Esophagus (tissue), 2 donors: ENCODE data around the gene PRCC. TPM values are rescaled to one million over a fixed set of nuclear protein-coding genes. Genes with fewer than 3 reads are reported as not detected.

Experiments used
- H3K27ac ChIP-seq, 2 donors: one replicate each; pipeline ENCODE4 v1.5.1; 2013; ENCODE audit warnings: low read depth in 2 of 2, mild to moderate bottlenecking in 2 of 2, inconsistent platforms in 1 of 2, low read length in 1 of 2, moderate library complexity in 1 of 2
- H3K27me3 ChIP-seq, 2 donors: one replicate each; pipeline ENCODE4 v1.6.1; 2013; ENCODE audit warnings: low read length in 2 of 2, control low read depth in 1 of 2, mild to moderate bottlenecking in 1 of 2; ENCODE audit not compliant: insufficient read depth in 2 of 2, control insufficient read depth in 1 of 2
- H3K36me3 ChIP-seq, 2 donors: one replicate each; pipeline ENCODE4 v1.6.1; 2013; ENCODE audit warnings: low read length in 1 of 2; ENCODE audit not compliant: control insufficient read depth in 2 of 2, insufficient read depth in 2 of 2
- H3K4me1 ChIP-seq, 2 donors: one replicate each; pipeline ENCODE4 v1.6.1; 2013; ENCODE audit warnings: low read length in 1 of 2; ENCODE audit not compliant: control insufficient read depth in 2 of 2, insufficient read depth in 2 of 2
- H3K4me3 ChIP-seq, 2 donors: one replicate each; pipeline ENCODE4 v1.5.1; 2013; ENCODE audit warnings: low read length in 2 of 2, mild to moderate bottlenecking in 2 of 2, low read depth in 1 of 2, moderate library complexity in 1 of 2
- H3K9me3 ChIP-seq, 2 donors: one replicate each; pipeline ENCODE4 v1.6.1; 2013; ENCODE audit warnings: mild to moderate bottlenecking in 2 of 2, low read depth in 1 of 2, low read length in 1 of 2, moderate library complexity in 1 of 2; ENCODE audit not compliant: control insufficient read depth in 2 of 2, insufficient read depth in 1 of 2
- WGBS, 2 donors: extraction: QIAGEN DNeasy Blood & Tissue Kit; methylation state at CpG; one replicate each; pipeline ENCODE4 v1.1.7; 2013; 5-methylcytosine and 5-hydroxymethylcytosine counted together
- polyA plus RNA-seq, 2 donors: library from polyadenylated mRNA; stranded (reverse); fragments of 200-250 nt; gene quantifications; one replicate each; pipeline ENCODE4 v1.2.3, GENCODE V29; 2013
- donor health status: healthy with polysubstance abuse.
- donor health status: Bipolar disorder and iron deficiency.

The PRCC gene
- polyA plus RNA-seq, 2 donors = 36.6 to 41.8 TPM

GRCh38 chr1:156744344-156744743, 23.0 kb upstream of the PRCC start:
- 74 to 78% methylated on average over 12 of the region's 12 CpGs for WGBS, 2 donors
- Histone ChIP-seq H3K36me3 (peaks cover 5 to 19% of the 10 kb centered on the region in 2 donors), H3K4me1 (peaks cover 3 to 12% of the 10 kb centered on the region in 2 donors), H3K27ac (no peak overlapping the region), H3K9me3 (no peaks in the 10 kb centered on the region), H3K4me3 (no peak overlapping the region), H3K27me3 (no peaks in the 10 kb centered on the region)

- Histone ChIP-seq H3K4me1 (peaks cover 3 to 17% of the 10 kb centered on the region in 2 donors), H3K27ac (peak overlapping the region in 1 of 2 donors; percentile 98)
- 73 to 76% methylated on average over 14 of the region's 14 CpGs for WGBS, 2 donors
Observed at GRCh38 chr1:156744786-156745419, 22.4 kb upstream of the PRCC start.

DNA sequence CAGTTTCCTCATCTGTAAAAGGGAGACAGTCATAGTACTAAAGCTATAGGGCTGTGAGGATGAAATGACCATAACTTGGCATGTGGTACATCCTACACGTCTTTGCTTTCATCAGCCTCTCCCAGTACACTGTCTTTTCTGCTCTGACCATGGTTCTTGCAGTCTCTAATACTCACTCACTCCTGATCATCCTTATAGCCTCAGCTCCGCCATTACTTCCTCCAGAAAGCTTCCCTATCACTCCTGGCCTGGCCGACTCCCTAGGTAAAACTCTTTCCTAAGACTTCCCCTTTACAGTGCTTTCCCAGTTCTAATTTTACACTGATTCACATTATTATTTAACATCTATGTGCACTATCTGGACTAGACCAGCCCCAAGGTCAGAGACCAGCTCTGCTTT, 21.5 kb upstream of the PRCC start:
- H3K27ac ChIP-seq = peak overlapping the region; percentile 96 to 98
- H3K36me3 ChIP-seq = peaks cover 5 to 19% of the 10 kb centered on the region in 2 donors
- 59 to 61% methylated on average over 3 of the region's 3 CpGs for WGBS, 2 donors
- no peaks in the 10 kb centered on the region for H3K27me3 ChIP-seq
- H3K4me1 ChIP-seq = peaks cover 3 to 19% of the 10 kb centered on the region in 2 donors
- no peak overlapping the region for H3K4me3 ChIP-seq
- no peaks in the 10 kb centered on the region for H3K9me3 ChIP-seq

More at GRCh38 chr1:156744786-156745419, 22.4 kb upstream of the PRCC start:
- H3K4me3 ChIP-seq = peak overlapping the region in 1 of 2 donors; percentile 2
- no peaks in the 10 kb centered on the region for H3K9me3 ChIP-seq
- H3K36me3 ChIP-seq = peaks cover 5 to 19% of the 10 kb centered on the region in 2 donors
- no peaks in the 10 kb centered on the region for H3K27me3 ChIP-seq

GRCh38 chr1:156746406-156746727, 21.0 kb upstream of the PRCC start:
- H3K4me3 ChIP-seq = peak overlapping the region; percentile 19 to 99

DNA sequence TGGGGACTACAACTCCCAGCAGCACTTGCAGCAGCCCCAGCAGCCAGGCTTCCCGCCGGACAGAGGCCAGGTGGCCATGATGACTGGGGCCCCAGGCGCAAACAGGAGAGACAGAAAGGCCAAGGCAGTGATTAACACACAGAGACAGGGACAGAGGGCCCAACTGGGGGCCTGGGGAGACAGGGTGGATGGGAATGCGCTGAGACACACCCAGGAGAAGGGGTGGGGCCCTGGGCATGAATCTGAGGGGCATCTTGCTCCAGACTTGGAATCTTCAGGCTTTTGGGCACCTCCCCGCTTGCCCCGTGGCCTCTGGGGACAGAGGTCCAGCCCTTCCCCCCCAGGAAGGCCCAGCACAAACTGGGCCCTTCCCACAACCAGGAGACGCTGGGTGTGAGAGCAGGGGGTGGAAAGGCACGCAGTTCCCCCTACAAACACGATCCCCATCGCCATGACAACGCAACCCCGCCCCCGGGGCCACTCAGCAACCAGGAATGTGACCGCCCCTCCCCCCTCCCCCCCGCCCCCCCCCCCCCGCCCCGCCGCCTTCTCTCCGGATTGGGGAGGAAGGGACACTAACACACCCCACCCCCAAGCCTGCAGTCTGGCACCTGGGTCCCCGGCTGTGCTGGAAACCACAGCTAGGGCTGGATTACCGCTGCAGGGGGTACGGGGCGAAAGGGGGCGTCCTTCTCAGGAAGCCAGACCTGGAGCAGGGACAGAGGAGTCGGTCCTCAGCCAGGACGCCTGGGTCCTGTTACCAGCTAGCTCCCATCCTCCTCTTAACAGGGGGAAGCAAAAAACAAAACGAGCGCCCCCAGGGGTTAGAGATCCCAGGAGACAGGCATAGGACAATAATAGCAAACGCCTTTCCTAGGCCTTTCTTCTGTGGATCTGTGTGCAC, 20.4 kb upstream of the PRCC start:
- Histone ChIP-seq H3K4me1 (peaks cover 3 to 19% of the 10 kb centered on the region in 2 donors), H3K9me3 (no peaks in the 10 kb centered on the region), H3K27me3 (no peaks in the 10 kb centered on the region), H3K36me3 (peaks cover 5 to 19% of the 10 kb centered on the region in 2 donors), H3K27ac (peak overlapping the region; percentile 96 to 98), H3K4me3 (peak overlapping the region; percentile 51 to 99)
- 1 to 3% methylated on average over 21 to 23 of the region's 29 CpGs for WGBS, 2 donors

More at GRCh38 chr1:156746406-156746727, 21.0 kb upstream of the PRCC start:
- Histone ChIP-seq H3K36me3 (peaks cover 5 to 19% of the 10 kb centered on the region in 2 donors), H3K27me3 (no peaks in the 10 kb centered on the region), H3K27ac (peak overlapping the region; percentile 96 to 98), H3K4me1 (peaks cover 3 to 19% of the 10 kb centered on the region in 2 donors), H3K9me3 (no peaks in the 10 kb centered on the region)
- WGBS, 2 donors = 42 to 48% methylated on average over 9 of the region's 9 CpGs

- H3K9me3 ChIP-seq = no peaks in the 10 kb centered on the region
- peak overlapping the region; percentile 96 to 98 for H3K27ac ChIP-seq
- WGBS, 2 donors = 6% methylated on average over 8 of the region's 8 CpGs
- H3K27me3 ChIP-seq = no peaks in the 10 kb centered on the region
- peaks cover 3 to 21% of the 10 kb centered on the region in 2 donors for H3K4me1 ChIP-seq
- H3K36me3 ChIP-seq = peaks cover 0 to 18% of the 10 kb centered on the region in 2 donors
- peak overlapping the region; percentile 34 to 99 for H3K4me3 ChIP-seq
Observed at GRCh38 chr1:156747742-156748669, 19.3 kb upstream of the PRCC start.

DNA sequence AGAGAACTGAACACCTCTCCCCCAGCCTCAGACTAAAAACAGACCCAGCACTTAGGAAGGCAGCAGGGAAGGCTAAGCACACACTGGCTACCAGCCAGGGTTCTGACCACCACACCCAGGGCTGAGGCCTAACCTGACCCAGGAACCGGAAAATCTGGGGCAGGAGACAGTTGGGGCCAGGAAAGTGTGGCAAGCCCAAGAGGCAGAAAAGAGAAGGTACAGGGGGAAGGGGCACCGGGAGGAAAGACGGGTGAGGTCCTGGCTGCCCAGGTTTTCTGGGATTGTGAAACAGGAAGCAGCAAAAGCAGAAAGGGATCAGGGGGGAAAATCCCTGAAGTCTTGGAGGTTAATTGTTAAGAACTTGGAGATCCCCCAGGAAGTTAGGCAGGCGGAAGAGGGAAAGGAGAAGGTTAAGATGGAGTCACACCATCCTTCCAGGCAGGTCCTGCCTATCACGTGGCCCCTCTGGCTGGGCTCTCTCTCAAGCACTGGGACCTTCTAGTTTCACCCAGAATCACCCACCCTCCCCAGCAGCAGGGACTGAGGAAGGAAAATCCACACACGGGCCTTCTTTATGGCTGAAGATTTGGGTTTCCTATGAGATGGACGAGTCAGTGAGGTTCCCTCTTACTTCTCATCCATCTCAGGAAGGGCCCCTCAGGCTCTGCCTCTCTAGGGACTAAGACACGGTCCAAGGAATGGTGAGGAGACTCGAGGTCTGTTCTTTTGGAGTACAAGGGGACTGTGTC, 18.5 kb upstream of the PRCC start:
- Histone ChIP-seq H3K9me3 (no peaks in the 10 kb centered on the region), H3K36me3 (peaks cover 0 to 9% of the 10 kb centered on the region in 2 donors), H3K27ac (peak overlapping the region; percentile 96 to 98), H3K27me3 (no peaks in the 10 kb centered on the region), H3K4me3 (peak overlapping the region; percentile 95 to 99), H3K4me1 (peaks cover 3 to 21% of the 10 kb centered on the region in 2 donors)
- 2 to 5% methylated on average over 9 of the region's 9 CpGs for WGBS, 2 donors

DNA sequence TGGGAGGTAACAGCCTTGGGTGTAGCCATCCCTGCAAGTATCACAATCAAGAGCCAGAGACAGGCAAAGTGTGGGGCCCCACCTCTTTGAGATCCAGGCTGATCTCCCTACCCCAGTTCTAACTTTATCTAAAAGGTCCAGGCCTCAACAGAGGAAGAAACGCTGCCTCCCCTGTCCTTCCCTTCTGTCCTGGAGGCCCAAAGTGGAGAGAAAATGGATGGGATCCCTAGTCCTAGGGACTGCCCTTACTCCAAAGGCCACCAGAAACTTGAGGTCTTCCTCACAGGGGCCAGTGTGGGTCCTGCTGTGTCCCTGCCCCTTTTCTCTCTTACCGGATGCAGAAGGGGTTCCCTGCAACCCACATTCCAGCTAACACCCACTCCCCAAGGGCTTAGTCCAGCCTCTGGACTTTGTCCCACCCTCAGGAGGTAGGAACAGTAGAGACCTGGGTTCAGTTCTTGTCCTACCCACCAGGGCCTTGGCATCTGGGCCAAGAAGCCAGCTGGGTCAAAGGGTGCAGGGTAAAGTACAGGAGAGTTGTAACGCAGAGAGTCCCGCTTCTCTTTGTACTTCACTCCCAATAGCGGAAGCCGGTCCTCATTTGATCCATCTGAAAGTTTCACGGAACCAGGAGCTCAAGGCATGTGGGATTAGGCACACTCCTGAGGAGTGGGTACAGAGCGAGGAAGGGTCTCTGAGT, 17.8 kb upstream of the PRCC start:
- Histone ChIP-seq H3K27me3 (no peaks in the 10 kb centered on the region), H3K27ac (peak overlapping the region; percentile 96 to 98), H3K4me3 (peak overlapping the region; percentile 95 to 99), H3K4me1 (peaks cover 3 to 21% of the 10 kb centered on the region in 2 donors), H3K9me3 (no peaks in the 10 kb centered on the region), H3K36me3 (peaks cover 0 to 5% of the 10 kb centered on the region in 2 donors)
- WGBS, 2 donors = 11 to 12% methylated on average over 8 of the region's 8 CpGs
